SIG-M5 (cell line): ENCODE measurements around the gene ZC3HAV1L.
"Not testable (repeated sequence)": the region's sequence is repeated elsewhere in the genome, so short reads cannot be mapped to it uniquely, and the experiment has no call there.

Experiments used
- DNase-seq: peaks from one replicate; lab custom pipeline; 2025; lab: John Stamatoyannopoulos, UW

ZC3HAV1L gene

DNA sequence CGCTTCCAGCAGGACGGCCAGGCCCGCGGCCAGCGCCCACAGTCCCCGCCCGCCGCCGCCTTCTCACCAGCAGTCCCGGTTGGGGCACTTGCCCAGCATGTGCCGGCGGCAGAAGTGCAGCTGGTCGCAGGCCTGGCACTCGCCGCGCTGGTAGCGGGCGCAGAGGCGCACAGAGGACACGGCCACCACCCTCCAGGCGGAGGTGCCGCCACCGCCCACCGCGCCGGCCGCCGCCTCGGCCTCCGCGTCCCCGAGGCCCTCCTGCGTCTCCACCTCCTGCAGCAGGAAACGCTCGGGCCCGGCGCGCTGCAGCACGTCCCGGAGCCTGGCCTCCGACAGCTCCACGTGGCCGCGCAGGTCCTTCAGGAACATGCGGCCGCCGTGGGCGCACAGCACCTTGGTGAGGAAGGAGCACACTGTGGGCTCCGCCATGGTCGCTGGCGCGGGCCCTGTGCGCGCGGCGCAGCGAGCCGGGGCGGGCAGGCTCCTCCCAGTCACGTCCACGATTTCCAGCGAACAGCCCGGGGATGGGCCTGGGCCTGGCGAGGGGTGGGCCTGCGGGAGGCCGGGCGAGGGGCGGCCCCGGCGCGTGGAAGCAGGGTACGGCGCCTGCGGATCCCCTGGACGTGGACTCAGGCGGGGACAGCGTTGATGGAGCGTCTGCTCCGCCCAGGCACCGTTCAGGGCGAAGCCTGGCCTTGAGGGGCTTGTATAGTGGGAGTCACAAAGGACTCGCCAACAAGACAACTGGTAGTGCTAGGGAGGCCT lies at the start of gene ZC3HAV1L:
ZC3HAV1L (minus strand) TSS at position 457 of the 768 bp plus-strand sequence; CDS start at position 432, 25 bp downstream.
- no peak for DNase-seq

DNA sequence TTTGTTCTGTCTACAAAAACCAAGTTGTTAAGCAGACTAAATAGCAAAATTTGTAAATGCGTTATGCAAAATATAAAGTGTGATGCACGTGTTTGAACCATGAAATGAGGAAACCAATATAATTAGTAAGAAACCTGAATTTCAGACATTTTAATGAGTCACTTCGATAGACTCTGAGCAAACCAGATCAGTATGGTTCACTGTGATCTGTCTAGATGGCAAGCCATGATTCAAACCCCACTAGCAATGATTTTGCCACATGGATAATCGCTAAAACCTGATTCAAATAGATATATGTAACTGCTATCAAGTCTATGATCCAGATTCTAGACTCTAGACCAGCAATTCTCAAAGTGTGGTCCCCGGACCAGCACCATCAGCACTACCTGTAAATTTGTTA lies 48.9 kb upstream of the ZC3HAV1L start:
- no peak for DNase-seq

- no peak for DNase-seq
These were observed 45.7 kb upstream of the ZC3HAV1L start for GRCh38 chr7:139081584-139081983.

GRCh38 chr7:139080905-139081304 lies 45.1 kb upstream of the ZC3HAV1L start:
- no peak for DNase-seq

DNA sequence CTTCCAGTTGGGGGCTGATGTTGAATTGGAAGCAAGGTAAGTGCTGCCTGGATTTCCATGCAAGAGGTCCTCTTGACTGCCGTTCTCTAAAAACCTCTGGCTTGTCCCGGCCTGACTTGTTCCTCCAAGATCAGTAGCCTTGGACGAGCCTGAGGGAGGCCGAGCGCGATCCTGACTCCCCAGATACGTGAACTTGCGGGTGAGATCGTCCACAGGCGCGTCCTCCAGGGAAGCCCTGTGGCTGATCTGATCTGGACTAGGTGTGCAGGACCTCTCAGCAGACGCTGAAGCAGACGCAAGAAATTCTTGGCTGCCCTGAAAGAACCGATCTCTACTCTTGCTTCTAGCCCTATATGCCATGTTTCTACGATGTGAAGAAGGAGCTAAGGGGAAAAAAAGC lies 44.0 kb upstream of the ZC3HAV1L start:
- DNase-seq, result no peak

GRCh38 chr7:139078911-139079310 lies 43.1 kb upstream of the ZC3HAV1L start:
- DNase-seq, result no peak

GRCh38 chr7:139078399-139078798 lies 42.6 kb upstream of the ZC3HAV1L start:
- DNase-seq, result no peak

DNA sequence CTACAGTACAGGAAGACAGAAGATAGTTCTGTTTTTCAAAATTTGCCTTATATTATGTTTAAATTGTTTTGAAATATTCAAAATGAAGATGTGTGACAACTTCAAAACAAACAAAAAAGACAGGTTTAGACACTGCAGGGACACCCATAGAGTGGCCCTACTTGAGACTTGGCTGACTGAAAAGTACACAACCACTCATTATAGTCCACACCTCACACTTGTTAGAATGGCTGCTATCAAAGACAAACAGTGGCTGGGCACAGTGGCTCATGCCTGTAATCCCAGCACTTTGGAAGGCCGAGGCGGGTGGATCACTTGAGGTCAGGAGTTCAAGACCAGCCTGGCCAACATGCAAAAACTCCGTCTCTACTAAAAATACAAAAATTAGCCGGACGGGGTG lies 41.9 kb upstream of the ZC3HAV1L start:
- DNase-seq, result not testable (repeated sequence)

DNA sequence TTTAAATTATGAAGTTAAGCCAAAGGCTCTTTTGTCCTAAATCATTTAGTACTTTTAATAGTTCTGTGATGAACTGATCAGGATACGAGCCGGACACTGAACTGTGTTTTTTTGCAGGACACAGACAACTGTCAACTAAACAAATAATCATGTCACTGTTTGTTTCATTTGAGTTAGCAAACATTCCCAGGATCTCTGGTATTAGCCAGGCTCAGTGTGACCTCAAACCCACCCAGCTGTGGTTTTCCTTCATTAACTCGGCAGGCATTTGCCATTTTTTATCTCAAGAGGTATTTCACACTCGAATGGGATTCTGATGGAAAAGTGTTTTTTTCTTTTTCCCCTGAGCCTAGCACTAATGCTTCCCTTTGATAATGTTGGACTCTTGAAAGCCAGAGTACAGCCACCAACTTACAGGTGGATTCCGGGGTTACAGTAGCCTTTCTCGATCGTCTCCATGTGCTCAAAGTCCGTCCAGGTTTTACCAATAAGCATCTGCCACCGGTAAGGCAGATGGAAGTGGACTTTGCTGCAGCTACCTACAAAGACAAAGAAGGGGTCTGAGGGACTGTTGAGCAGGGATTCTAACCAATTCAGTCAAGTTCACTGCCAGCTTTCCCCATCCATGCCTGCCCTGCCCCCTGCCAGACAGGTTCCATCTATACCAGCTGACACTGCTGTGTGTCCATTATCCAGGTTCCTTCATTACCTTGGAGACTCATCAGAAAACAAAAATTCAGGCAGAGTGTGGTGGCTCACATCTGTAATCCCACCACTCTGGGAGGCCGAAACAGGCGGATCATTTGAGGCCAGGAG lies 40.2 kb upstream of the ZC3HAV1L start:
- no peak for DNase-seq

DNA sequence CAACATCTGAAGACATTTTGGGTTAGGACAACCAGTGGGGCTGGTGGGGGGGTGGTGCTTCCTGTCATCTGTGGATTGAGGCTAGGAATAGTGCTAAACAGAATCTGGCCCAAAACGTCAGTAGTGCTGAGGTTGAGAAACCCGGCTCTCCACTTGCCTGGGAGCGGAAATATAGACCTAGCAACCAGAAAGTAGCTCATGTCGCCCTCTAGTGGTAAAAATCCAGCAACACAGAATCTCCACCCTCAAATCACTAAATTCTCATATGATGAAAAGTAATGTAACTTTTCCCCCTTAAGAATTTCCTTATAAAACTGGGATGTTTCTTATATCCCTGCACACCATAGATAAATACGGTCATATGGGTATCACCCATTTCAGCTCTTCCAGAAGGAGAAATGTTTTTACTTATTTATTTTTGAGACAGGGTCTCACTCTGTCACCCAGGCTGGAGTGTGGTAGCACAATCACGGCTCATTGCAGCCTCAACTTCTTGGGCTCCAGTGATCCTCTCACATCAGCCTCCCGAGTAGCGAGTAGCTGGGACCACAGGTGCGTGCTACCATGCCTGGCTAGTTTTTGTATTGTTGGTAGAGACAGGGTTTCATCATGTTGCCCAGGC lies 39.3 kb upstream of the ZC3HAV1L start:
- no peak for DNase-seq

DNA sequence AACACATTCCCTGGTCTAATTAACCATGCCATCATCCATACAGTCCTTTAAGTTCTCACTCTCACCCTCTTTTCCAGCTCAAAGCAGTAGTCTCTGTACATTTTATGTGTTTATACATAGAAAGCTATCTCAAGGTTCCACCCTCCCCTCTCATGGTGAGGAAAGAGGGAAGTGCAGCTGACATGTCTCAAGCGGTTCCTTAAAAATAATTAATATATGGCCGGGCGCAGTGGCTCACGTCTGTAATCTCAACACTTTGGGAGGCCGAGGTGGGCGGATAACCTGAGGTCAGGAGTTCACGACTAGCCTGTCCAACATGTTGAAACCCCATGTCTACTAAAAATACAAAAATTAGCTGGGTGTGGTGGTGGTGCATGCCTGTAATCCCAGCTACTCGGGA lies 37.0 kb upstream of the ZC3HAV1L start:
- DNase-seq, result no peak

DNA sequence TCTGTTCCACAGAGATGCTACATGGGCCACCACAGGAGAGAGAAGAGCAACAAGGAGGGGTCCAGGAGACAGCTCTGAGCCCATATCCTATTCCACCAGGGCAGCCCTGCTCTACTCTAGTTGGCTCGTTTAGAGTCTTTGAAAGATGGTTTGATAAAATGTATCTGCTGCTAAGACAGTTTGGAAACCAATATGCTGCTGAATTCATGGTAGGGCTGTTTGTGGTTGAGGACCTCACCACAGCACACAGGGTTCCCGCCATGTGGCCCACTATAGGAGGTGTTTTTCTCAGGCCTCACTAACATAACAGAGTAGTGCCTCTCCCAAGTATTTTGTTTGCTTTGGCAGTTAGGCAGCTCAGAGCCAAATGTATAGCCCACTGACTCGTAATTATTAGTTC lies 35.8 kb upstream of the ZC3HAV1L start:
- DNase-seq, result no peak

GRCh38 chr7:139068544-139069399 lies 32.9 kb upstream of the ZC3HAV1L start:
- no peak for DNase-seq

DNA sequence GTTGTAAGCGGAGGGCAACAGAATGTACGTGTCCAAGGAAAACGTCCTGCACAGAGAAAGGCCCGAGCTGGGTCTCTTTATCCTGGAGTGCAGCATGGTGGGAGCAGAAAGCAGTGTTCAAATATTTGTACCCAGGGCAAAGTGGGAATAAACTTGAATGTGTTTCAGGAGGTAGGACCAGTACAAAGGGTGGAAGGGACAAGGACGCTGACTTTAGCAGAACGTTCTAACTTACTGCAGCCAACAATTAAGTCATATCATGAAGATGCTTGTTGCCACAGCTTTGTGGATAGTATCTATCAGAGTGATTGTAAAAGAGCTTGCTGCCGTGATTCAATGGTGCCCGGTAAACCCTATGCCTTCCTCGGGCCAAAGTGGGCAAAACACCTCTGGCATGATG lies 30.5 kb upstream of the ZC3HAV1L start:
- DNase-seq, result no peak

DNA sequence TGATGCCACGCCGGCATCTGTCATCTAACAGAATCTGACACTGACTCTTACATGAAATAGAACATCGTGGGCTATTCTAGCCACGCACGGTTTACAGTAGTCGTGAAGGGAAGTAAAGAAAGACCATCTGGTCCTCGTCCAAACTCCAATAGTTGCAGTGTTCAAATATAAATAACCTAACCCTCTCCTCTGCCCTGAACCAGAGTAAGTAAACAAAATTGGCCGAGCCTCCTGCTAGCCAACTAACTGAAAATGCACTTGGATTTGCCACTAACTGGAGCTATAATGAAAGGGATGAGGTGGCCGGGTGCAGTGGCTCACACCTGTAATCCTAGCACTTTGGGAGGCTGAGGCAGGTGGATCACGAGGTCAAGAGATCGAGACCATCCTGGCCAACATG lies 29.5 kb upstream of the ZC3HAV1L start:
- DNase-seq, result no peak

DNA sequence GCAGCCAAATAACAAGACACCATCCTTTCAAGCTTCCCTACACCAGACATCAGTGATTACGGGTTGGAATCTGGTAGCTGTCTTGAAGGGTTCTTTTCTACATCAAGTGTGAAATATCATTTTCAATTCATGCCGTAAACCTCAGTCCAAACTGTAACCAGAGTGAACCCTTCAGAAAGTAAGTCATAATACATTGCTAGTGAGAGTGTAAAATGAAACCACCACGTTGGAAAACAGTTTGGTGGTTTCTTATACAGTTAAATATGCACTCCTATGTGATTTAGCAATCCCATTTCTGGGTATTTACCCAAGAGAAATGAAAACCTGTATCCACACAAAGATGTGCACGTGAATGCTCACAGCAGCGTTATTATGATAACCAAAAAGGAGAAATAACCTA lies 25.6 kb upstream of the ZC3HAV1L start:
- no peak for DNase-seq

- no peak for DNase-seq
These were observed 24.9 kb upstream of the ZC3HAV1L start for GRCh38 chr7:139060695-139061237.

GRCh38 chr7:139059905-139060304 lies 24.1 kb upstream of the ZC3HAV1L start:
- DNase-seq, result no peak

GRCh38 chr7:139058943-139059342 lies 23.1 kb upstream of the ZC3HAV1L start:
- DNase-seq, result no peak

- DNase-seq, result no peak
These were observed 19.8 kb upstream of the ZC3HAV1L start for GRCh38 chr7:139055674-139056073.

GRCh38 chr7:139054656-139055055 lies 18.8 kb upstream of the ZC3HAV1L start:
- DNase-seq, result not testable (repeated sequence)

- DNase-seq, result no peak
These were observed 18.3 kb upstream of the ZC3HAV1L start for GRCh38 chr7:139054101-139054500.
